Stimulated activated CD8-positive, alpha-beta memory T cell treated with anti-CD3 and anti-CD28 coated beads, Interleukin-2, amount 100 ng/mL, for 48 hours (primary cell): ENCODE measurements around the gene ERH.
A peak's percentile ranks its signal among the peaks of the same experiment; 100 is the strongest.
"Not testable (repeated sequence)": the region's sequence is repeated elsewhere in the genome, so short reads cannot be mapped to it uniquely, and the experiment has no call there.

Experiments
- DNase-seq, 2 donors: peaks; one replicate each; pipeline ENCODE4 v3.0.0-alpha.2; 2020; ENCODE audit warnings: low read depth in 2 of 2

Gene ERH

GRCh38 chr14:69395929-69396328 is 2.2 kb downstream of the ERH start:
- no peak for DNase-seq

GRCh38 chr14:69392481-69392880 is 5.6 kb downstream of the ERH start:
- DNase-seq, result no peak

GRCh38 chr14:69391400-69391799 is 6.7 kb downstream of the ERH start:
- not testable (repeated sequence) for DNase-seq

GRCh38 chr14:69387311-69387710 is 10.8 kb downstream of the ERH start:
- DNase-seq, result no peak

GRCh38 chr14:69378274-69378673 is 19.8 kb downstream of the ERH start:
- no peak for DNase-seq

GRCh38 chr14:69376439-69376838 is 21.7 kb downstream of the ERH start:
- DNase-seq, result no peak

GRCh38 chr14:69375722-69376121 is 22.4 kb downstream of the ERH start:
- no peak for DNase-seq

GRCh38 chr14:69375182-69375581 is 22.9 kb downstream of the ERH start:
- DNase-seq, result no peak

- DNase-seq, result no peak
These were observed 23.9 kb downstream of the ERH start for GRCh38 chr14:69374235-69374634.

GRCh38 chr14:69373104-69373503 is 25.0 kb downstream of the ERH start:
- DNase-seq, result no peak

GRCh38 chr14:69372146-69372545 is 26.0 kb downstream of the ERH start:
- DNase-seq, result no peak

- DNase-seq, result no peak
These were observed 28.0 kb downstream of the ERH start for GRCh38 chr14:69370061-69370460.

GRCh38 chr14:69368381-69368780 is 29.7 kb downstream of the ERH start:
- no peak for DNase-seq

GRCh38 chr14:69366761-69367160 is 31.3 kb downstream of the ERH start:
- DNase-seq, result no peak

- no peak for DNase-seq
These were observed 32.0 kb downstream of the ERH start for GRCh38 chr14:69366069-69366468.

GRCh38 chr14:69364378-69364777 is 33.7 kb downstream of the ERH start:
- DNase-seq, result no peak

- no peak for DNase-seq
These were observed 34.1 kb downstream of the ERH start for GRCh38 chr14:69363964-69364363.

- no peak for DNase-seq
These were observed 35.0 kb downstream of the ERH start for GRCh38 chr14:69363055-69363454.

- DNase-seq, result peak in 1 of 2 donors; percentile 7
These were observed 37.5 kb downstream of the ERH start for GRCh38 chr14:69360438-69361108.

- DNase-seq, result no peak
These were observed 39.1 kb downstream of the ERH start for GRCh38 chr14:69358966-69359365.

GRCh38 chr14:69358233-69358963 is 39.7 kb downstream of the ERH start:
- peak; percentile 12 to 53 for DNase-seq

GRCh38 chr14:69357544-69358200 is 40.4 kb downstream of the ERH start:
- no peak for DNase-seq
